Endodermal cell (in vitro differentiated cells): ENCODE measurements around the gene NECAP2. TPM values are rescaled to one million over a fixed set of nuclear protein-coding genes. Genes with fewer than 3 reads are reported as not detected.
A peak's percentile ranks its signal among the peaks of the same experiment; 100 is the strongest.

ENCODE experiments used
- DNase-seq: peaks from one replicate; pipeline ENCODE4 v3.0.0-alpha.2; 2017
- H3K27ac ChIP-seq: 2 replicates; pipeline ENCODE4 v1.5.1; 2013; ENCODE audit warnings: mild to moderate bottlenecking, low read depth, low read length, moderate library complexity
- H3K27me3 ChIP-seq: 2 replicates; pipeline ENCODE4 v1.6.1; 2013; ENCODE audit warnings: mild to moderate bottlenecking, low read length, moderate library complexity; ENCODE audit not compliant: insufficient read depth, control insufficient read depth, poor library complexity, severe bottlenecking
- H3K36me3 ChIP-seq: 2 replicates; pipeline ENCODE4 v1.7.0; 2013; ENCODE audit warnings: mild to moderate bottlenecking, low read length, moderate library complexity; ENCODE audit not compliant: control insufficient read depth, insufficient read depth
- H3K4me1 ChIP-seq: one replicate; pipeline ENCODE4 v1.7.0; 2013; ENCODE audit warnings: low read length; ENCODE audit not compliant: control insufficient read depth, insufficient read depth
- H3K4me3 ChIP-seq: 2 replicates; pipeline ENCODE4 v1.5.1; 2013; ENCODE audit warnings: mild to moderate bottlenecking, low read length, moderate library complexity
- H3K9ac ChIP-seq: 2 replicates; pipeline ENCODE4 v1.6.1; 2013; ENCODE audit warnings: mild to moderate bottlenecking, low read length, moderate library complexity; ENCODE audit not compliant: poor library complexity, severe bottlenecking; ENCODE audit errors: extremely low read depth
- H3K9me3 ChIP-seq: 2 replicates; pipeline ENCODE4 v1.6.1; 2013; ENCODE audit warnings: mild to moderate bottlenecking, low read length, moderate library complexity; ENCODE audit not compliant: control insufficient read depth
- H3K27ac Mint-ChIP-seq: 2 replicates; pipeline ENCODE4 v1.8.0; 2020; ENCODE audit warnings: mixed read lengths
- H3K27me3 Mint-ChIP-seq: 2 replicates; pipeline ENCODE4 v1.8.0; 2021; ENCODE audit warnings: mild to moderate bottlenecking, mixed read lengths; ENCODE audit not compliant: insufficient read depth
- H3K36me3 Mint-ChIP-seq: 2 replicates; pipeline ENCODE4 v1.8.0; 2020; ENCODE audit warnings: low read depth, mixed read lengths
- H3K4me1 Mint-ChIP-seq: 2 replicates; pipeline ENCODE4 v1.8.0; 2020; ENCODE audit warnings: mixed read lengths
- H3K4me3 Mint-ChIP-seq: 2 replicates; pipeline ENCODE4 v1.8.0; 2020; ENCODE audit warnings: mild to moderate bottlenecking, moderate library complexity, mixed read lengths
- H3K9me3 Mint-ChIP-seq: 2 replicates; pipeline ENCODE4 v1.8.0; 2020; ENCODE audit warnings: mild to moderate bottlenecking, mixed read lengths
- CTCF ChIP-seq: fragments of 200-600 bp; sonication (generic); conservative IDR thresholded peaks from 2 replicates; pipeline ENCODE4 v1.5.0; 2021; ENCODE audit warnings: antibody characterized with exemption, mild to moderate bottlenecking
- WGBS, 2 experiments: methylation state at CpG; one replicate each; pipeline versions ENCODE4 v1.1.5 to v1.1.7; 2013; ENCODE audit warnings: missing lambda C conversion rate in 2 of 2, mixed read lengths in 1 of 2; ENCODE audit not compliant: insufficient coverage in 1 of 2, insufficient read length in 1 of 2; 5-methylcytosine and 5-hydroxymethylcytosine counted together
- total RNA-seq, 2 donors: library from RNA; stranded (reverse); fragmentation: NEBNext Ultra II Directional in 1 of 2; extraction: Animal tissue kit (Norgen Biotek cat#: 25700) in 1 of 2; gene quantifications; 2 replicates in 1 of 2; 3 replicates in 1 of 2; pipeline ENCODE4 v1.2.1, GENCODE V29; 2021

Gene NECAP2
- total RNA-seq, 2 donors from 2014 or later, result 43.9 to 45.8 TPM

DNA sequence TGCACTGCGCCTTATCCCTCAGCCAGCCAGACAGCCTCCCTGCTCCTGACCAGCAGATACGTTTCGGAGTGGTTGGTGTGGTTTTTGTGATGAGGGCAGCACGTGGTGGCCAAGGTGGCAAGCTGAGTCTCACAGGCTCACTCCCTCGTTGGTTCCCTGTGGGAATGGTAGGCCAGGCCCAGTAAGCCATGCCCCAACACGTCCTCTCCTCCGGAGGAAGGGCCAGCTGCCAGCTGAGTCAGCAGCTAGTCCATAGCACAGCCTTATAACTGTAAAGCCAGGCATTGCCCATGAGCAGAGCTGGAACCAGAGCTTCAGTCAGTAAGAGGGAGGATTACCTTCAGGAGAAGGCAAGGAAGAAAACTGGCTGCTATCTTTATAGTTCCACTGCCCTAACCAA is 43.9 kb upstream of the NECAP2 start:
- no peak for DNase-seq
- WGBS, 2 experiments, result 85 to 95% methylated on average over 4 to 7 of the region's 7 CpGs
- Mint-ChIP-seq H3K4me1 (peaks cover 15% of the 10 kb centered on the region), H3K36me3 (peaks cover 30% of the 10 kb centered on the region), H3K9me3 (no peaks in the 10 kb centered on the region), H3K27ac (peak overlapping the region; percentile 39), H3K27me3 (no peaks in the 10 kb centered on the region), H3K4me3 (no peak overlapping the region)
- peaks cover 38% of the 10 kb centered on the region for H3K36me3 ChIP-seq
- TF ChIP-seq CTCF, result no peak
- H3K9me3 ChIP-seq, result no peaks in the 10 kb centered on the region
- H3K9ac ChIP-seq, result no peak overlapping the region
- peaks cover 2% of the 10 kb centered on the region for H3K4me1 ChIP-seq
- no peak overlapping the region for H3K27ac ChIP-seq
- no peaks in the 10 kb centered on the region for H3K27me3 ChIP-seq
- H3K4me3 ChIP-seq, result no peak overlapping the region

- Mint-ChIP-seq H3K27me3 (no peaks in the 10 kb centered on the region), H3K36me3 (peaks cover 30% of the 10 kb centered on the region), H3K4me1 (peaks cover 11% of the 10 kb centered on the region), H3K4me3 (no peak overlapping the region), H3K9me3 (no peaks in the 10 kb centered on the region), H3K27ac (no peak overlapping the region)
- Histone ChIP-seq H3K4me1 (no peaks in the 10 kb centered on the region), H3K9ac (no peak overlapping the region), H3K9me3 (no peaks in the 10 kb centered on the region), H3K4me3 (no peak overlapping the region), H3K36me3 (peaks cover 38% of the 10 kb centered on the region), H3K27me3 (no peaks in the 10 kb centered on the region), H3K27ac (no peak overlapping the region)
- no peak for DNase-seq
- 86 to 89% methylated on average over 4 to 5 of the region's 5 CpGs for WGBS, 2 experiments
- TF ChIP-seq CTCF, result no peak
Measured at GRCh38 chr1:16397120-16397519, 43.4 kb upstream of the NECAP2 start.

DNA sequence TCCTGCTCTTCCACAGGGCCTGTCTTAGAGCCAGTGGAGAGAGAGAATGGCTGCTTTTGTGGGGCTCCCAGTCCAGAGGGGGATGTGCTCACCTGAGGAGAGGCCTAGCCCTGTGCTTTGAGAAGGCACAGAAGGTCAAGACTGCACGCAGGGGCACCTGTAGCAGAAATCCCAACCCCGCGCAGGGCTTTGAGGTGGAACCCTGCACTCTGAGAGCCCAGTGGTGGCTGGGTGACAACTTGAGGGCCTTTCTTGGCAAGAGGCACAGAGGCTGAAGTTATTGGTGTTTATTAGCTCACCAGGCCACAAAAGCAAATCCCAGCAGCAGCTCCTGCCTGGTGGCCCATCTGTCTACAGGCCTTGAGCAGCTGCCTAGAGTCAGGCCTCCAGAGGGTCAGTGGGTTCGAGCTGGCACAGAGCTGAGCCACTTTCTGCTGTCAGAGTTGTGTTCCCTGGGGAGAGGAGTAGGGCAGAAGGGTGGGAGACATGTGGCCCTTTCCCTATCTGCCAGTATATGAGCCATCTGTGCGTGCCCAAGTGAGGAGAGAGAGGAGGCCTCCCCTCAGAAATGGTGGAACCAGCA is 42.1 kb upstream of the NECAP2 start:
- Mint-ChIP-seq H3K36me3 (peaks cover 29% of the 10 kb centered on the region), H3K27me3 (no peaks in the 10 kb centered on the region), H3K4me3 (no peak overlapping the region), H3K9me3 (no peaks in the 10 kb centered on the region), H3K27ac (no peak overlapping the region), H3K4me1 (no peaks in the 10 kb centered on the region)
- peaks cover 38% of the 10 kb centered on the region for H3K36me3 ChIP-seq
- H3K27me3 ChIP-seq, result no peaks in the 10 kb centered on the region
- no peak overlapping the region for H3K4me3 ChIP-seq
- no peaks in the 10 kb centered on the region for H3K9me3 ChIP-seq
- no peaks in the 10 kb centered on the region for H3K4me1 ChIP-seq
- no peak overlapping the region for H3K9ac ChIP-seq
- no peak for DNase-seq
- WGBS, 2 experiments, result 94 to 100% methylated on average over 3 to 5 of the region's 5 CpGs
- TF ChIP-seq CTCF, result no peak
- H3K27ac ChIP-seq, result peak overlapping the region; percentile 32
